Esophagus squamous epithelium (tissue), 4 donors: Measurements from ENCODE around the gene CXXC5.

Experiments
- POLR2A ChIP-seq, 4 donors: fragments of 450-650 bp; IDR thresholded peaks; one replicate each; pipeline ENCODE4 v1.6.1; 2017; ENCODE audit warnings: antibody characterized with exemption in 4 of 4, mild to moderate bottlenecking in 4 of 4, moderate library complexity in 3 of 4
- TF ChIP-seq, protein P1 (sequence below), 6 experiments: fragments of 450-650 bp in 4 of 6; fragments of 200-600 bp in 2 of 6; sonication (generic) in 2 of 6; IDR thresholded peaks; one replicate each; pipeline ENCODE4 v1.5.1; 2016 to 2019; ENCODE audit warnings: antibody characterized with exemption in 6 of 6, mild to moderate bottlenecking in 4 of 6, moderate library complexity in 4 of 6

DNA sequence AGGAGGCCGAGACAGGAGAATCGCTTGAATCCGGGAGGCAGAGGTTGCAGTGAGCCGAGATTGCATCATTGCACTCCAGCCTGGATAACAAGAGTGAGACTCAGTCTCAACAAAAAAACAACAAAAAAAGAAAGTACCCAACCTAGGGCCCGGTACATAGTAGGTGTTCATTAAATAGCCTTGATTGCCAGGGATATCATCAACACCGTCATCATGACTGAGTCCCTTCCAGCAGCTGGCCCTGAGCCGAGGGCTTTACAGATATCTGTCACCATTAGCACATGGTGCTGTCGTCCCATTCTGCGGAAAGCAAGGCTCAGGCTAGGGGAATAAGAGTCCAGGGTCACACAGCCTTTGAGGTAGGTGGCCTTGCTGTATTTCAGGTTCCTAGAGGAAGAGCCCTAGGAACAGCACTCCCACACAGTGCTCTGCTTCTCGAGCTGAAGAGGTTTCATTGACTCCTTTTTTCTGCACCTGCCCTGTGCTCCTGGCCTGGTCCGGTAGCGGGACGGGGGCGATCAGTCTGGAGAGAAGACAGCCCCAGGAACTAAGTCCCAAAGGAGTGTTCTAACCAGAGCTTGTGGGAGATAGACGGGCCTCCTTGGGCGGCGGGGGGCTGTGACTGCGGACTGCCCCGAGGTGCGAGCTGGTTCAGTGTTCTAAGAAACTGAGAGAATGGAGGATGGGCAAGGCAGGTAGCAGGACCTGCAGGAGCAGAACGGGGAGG is 48.2 kb downstream of the CXXC5 start:
- no peak for TF ChIP-seq POLR2A (IDR thresholded peaks at IDR 0.05)
- TF ChIP-seq, protein P1, sequence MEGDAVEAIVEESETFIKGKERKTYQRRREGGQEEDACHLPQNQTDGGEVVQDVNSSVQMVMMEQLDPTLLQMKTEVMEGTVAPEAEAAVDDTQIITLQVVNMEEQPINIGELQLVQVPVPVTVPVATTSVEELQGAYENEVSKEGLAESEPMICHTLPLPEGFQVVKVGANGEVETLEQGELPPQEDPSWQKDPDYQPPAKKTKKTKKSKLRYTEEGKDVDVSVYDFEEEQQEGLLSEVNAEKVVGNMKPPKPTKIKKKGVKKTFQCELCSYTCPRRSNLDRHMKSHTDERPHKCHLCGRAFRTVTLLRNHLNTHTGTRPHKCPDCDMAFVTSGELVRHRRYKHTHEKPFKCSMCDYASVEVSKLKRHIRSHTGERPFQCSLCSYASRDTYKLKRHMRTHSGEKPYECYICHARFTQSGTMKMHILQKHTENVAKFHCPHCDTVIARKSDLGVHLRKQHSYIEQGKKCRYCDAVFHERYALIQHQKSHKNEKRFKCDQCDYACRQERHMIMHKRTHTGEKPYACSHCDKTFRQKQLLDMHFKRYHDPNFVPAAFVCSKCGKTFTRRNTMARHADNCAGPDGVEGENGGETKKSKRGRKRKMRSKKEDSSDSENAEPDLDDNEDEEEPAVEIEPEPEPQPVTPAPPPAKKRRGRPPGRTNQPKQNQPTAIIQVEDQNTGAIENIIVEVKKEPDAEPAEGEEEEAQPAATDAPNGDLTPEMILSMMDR (IDR thresholded peaks at IDR 0.05): no peak
